ENCODE data around the gene THBS4.

THBS4 gene

DNA sequence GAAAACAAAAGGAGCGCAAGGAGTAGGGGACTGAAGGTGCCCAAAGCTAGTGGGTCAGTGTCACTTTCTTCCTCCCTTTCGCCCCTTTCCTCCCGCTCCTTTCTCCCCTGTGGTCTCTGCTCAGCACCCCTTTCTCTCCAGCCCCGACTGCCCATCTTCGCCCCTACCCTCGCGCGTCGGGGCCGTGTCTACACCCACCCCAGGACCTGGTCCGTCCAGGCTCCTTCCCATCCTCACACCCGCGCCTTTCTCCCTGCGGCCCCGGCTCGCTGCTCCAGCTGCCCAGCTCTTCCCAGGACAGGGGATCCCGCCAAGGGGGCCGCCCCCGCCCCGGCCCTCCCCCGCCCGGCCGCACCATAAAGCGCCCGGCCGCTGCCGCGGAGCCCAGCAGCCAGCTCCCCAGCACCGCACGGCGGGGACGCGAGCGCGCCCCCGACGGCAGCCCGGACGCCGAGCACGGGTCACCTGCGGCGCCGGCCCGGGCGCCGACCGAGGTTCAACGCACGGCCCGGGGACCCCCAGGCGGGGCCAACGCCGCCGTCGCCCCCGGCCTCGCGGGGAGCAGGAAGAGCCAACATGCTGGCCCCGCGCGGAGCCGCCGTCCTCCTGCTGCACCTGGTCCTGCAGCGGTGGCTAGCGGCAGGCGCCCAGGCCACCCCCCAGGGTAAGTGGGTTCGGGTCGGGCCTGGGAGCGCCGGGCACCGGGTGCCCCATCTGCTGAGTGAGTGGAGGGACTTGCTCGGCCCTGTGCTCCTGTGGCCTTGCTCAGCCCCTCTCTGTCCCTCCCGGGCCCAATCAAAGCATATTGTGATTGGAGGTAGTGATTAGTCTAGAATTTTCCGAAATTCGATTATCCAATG, at the start of gene THBS4:
TSS of gene THBS4 (plus strand) at position 387 of the 860 bp plus-strand sequence. CDS start at position 577, 190 bp downstream.
- peak in 4 of 58 donors; percentile 2 to 7 (median 4) for DNase-seq

DNA sequence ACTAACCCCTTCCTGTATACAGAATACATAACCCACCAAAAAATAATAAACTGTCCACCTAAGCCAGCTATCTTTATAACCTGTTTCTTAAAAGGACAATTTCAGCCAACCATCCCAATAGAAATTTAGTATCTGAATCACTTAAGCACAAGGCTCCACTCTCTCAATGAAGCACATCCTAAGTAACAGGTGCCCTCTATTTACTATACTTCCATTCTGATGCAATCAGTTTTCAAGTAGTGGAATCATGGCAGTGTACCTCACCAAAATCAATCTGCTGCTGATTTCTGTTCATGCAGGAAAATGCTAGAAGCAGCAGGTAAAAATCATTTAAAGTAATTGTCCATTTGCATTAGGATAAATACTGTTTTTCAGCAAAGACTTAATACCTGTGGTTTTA, 48.9 kb upstream of the THBS4 start:
- DNase-seq = no peak

DNA sequence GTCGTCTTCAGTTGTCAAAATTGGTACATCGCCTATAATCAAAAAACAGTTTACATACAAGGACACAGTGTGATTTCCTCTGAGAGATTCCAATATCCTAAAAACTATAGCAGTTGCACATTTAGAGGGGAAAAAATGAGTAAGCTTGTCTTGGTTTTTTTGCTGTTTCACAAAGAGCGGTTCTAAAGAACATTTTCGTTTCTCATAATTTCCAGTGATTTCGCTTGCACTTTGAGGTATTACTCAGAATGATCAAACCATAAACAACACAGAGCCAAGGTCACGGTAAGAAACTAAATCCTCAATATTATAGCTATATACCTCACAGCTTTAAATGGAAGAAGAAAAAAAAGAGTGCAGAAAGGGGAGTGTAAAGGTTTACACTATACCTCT, 44.9 kb upstream of the THBS4 start:
- no peak for DNase-seq

DNA sequence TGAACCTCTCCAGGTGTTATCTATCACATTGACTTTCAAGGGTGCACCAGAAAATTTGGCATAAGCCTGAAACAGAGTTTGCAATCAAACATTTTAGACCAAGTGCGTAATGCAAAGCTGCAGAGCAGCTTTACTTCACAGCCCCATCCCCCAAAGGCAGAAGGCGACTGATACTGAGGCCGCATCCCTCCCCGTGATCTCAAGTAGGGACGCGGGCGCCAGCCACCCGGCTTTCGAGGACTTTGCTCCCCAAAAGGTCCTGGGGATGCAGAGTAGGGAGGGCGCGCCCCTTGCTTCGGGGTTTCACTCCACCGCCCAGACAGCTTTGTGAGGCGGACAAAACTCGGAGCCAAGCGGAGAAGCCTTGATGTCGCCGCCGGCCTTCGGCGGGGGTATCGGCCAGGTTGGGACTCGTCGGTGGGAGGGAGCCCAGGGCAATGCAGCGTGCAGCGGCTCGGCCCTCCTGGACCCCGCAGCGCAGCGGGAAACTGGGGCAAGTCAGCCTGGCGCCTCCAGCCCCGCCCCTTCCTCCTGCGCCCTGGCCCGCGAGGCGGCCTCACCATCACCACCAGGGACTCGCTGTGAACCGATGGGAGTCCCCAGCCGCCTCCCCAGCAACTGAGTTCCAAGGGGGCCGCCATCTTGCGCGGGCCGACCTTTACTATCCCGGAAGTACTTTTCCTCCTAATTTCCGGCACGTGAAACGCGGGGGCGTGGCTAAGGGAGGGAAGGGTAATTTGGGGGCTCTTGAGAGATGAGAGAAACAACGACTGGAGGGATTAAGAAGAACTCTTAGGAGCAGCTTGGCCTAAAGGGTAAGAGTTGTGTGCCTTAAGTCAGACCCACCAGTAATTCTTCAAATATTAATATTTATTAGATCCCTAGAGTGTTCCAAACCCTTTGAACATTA, 44.3 kb upstream of the THBS4 start, which contains the start of gene MTX3:
TSS of gene MTX3 (minus strand) at position 665 of the 910 bp plus-strand sequence. CDS start at position 641, 24 bp downstream.
- peak; percentile 33 to 91 (median 74) for DNase-seq

DNA sequence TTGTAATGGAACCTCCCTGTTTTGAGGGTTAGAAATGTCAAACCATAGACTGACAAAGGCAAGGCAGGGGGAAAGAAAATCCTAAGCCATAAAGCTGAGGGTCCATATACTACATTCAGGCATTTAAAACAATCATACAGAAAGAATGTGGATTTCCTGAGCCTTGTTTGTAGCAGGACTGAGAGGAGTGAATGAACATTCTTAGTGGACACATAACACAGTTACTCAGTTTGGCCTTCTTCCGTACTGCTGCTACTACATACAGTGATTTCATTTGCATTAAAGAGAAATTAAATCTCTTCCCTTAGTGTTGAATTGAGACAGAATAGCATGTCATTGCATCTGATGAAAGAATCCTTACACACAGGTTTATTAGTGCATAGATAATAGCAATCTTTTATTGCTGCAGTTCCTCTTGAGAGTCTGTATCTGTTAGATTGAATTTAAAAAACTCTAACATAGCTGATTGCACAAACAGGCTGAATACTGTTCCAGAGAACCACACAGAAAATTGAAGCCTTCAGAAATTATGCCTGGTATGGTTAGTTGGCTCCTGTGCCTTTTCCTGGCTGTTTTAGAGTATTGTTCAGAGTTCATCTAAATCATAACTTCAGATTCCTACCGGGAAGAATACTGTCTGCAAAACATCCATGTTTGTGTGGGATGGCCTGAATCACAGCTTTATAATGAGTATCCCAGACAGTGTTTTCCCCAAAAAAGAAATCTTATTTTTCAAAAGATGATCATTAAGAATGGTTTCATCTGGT, 42.1 kb upstream of the THBS4 start:
- DNase-seq = no peak

DNA sequence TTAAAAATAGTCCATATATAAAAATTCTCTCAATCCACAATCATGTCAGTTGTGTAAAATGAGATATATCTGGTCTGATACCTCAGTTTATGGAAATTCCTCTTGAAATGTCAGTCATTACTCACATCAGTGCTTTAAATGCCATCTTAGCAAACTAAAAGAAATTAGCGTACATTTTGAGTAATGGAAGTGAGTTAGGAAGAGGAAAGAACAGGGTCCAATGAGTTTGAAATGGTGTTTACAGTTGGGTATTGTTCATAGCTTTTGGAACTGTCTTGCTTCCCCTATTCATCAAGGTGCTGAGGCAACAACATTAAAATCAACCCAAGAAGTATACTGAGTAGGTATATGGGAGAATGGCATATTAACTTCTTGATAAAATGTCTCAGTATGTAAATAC, 35.4 kb upstream of the THBS4 start:
- no peak for DNase-seq

DNA sequence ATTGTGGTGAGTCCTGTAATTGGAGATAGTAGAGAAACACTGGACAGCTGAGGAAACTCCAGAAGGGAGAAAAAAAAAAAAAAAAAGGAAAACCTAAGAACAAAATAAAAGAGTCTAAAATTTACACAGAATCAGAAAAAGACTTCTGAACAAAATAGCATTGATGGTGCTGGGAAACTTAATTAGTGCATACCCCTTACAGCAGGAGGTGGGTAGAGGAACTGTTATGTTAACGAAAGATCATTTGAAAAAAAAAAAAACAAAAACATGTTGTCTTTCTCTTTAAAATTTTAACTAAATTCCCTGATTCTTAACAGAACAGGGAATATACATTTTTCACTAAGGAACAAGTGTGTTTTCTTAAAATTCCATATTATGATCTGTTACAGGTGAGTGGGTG, 32.5 kb upstream of the THBS4 start:
- no peak for DNase-seq

DNA sequence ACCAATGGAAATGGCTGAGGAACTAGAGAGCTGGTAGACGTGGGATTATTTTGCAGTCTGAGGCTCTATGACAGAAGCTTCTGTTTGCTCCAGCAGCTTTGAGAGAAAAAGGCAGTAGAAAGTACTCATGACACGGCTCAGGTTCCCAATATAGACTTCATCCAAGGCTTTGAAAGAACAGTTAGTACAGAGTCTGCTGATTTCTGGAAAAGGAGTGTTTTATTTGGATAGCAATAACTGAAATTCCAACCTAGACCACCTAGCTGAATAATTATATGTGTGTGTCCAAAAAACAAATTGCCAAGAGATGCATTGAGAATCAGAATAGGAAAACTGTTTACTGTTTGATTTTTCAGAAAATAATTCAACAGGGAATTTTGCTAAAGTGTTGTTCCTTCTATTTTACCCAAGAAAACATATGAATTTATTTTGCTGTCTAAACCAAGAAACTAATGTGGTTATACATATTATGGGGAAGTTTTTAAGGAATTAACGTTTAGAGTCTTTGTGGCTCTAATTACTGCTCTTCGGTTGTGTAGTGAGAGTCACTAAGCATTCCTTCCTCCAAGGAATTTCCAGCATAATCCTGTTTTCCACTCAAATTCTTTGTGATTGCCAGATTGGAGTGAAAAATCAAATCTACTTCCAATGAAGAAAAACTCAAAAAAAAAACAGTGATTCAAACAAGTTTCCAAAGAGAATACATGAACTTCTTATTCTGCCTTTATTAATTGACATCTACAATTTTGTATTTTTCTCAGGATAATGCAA, 26.0 kb upstream of the THBS4 start:
- peak in 4 of 58 donors; percentile 1 to 57 (median 24) for DNase-seq

DNA sequence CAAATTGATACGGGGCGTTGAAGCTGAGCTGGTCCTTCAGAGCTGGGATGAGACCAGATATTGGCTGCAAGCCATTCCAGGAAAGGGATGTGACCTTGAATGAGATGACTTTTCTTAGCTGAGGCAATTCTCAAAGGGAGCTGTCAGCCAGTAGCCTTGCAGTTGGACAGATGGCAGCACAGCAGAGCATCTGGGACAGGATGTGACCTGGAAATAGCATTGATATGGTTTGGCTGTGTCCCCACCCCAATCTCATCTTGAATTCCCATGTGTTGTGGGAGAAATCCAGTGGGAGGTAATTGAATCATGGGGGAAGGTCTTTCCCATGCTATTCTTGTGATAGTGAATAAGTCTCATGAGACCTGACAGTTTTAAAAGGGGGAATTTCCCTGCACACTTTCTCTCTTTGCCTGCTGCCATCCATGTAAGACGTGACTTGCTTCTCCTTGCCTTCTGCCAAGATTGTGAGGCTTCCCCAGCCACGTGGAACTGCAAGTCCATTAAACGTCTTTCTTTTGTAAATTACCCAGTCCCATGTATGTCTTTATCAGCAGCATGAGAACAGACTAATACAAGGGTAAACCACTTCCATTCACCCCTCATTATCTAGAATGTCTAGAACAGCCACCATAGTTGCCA, 24.3 kb upstream of the THBS4 start:
- DNase-seq = no peak

DNA sequence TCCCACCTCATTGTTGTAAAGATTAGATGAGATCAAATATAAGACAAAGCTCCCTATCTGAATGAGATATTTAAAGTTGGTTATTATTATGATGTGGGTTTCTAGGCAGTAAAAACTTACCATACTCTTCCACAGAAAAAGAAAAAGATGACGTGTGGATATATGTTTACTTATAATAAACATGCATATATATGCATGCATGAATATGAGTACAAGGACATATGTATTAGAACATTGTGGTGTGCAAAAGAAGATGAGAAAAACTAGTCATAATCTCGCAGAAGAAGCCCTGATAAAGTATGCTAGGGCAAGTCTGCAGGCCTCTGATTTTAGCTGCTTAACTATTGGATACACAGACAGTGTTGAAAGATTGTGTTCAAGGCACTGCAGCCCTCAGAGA, 10.1 kb upstream of the THBS4 start:
- no peak for DNase-seq

DNA sequence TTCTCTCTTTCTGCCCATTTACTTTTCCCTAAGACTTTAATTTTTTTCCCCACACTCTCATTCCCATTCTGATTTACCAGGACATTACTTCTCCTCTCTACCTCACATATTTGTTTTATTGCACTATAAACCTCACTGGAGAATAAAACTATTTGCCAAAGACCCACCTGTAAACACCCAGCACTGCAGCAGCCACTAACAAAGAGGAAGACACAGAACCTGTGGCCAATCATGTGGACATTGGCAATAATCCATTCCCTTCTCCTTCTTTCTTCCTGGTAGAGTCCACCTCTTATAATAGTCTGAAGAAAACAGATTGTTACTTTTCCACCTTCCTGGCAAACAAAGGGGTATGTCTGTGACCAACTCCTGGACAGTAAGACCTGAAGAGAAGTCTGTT, 8.3 kb upstream of the THBS4 start:
- DNase-seq = no peak

DNA sequence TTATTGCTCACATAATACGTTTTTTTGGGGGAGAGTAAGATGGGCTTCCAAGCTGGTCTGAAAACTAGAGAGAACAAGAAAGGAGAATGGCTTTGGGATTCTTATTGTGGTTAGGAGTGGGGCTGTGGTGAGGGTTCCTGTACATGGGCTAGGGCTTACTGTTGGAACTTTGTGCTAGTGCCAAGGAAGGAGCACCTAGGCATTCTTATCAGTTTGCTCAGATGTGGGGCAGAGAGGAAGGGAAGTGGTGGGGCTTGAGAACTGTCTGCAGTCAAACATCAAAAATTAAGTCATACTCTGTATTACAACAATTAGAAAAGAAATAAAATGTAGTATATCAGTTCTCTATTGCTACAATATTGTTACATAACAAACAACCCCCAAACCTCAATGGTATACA, 4.0 kb upstream of the THBS4 start:
- DNase-seq = no peak

DNA sequence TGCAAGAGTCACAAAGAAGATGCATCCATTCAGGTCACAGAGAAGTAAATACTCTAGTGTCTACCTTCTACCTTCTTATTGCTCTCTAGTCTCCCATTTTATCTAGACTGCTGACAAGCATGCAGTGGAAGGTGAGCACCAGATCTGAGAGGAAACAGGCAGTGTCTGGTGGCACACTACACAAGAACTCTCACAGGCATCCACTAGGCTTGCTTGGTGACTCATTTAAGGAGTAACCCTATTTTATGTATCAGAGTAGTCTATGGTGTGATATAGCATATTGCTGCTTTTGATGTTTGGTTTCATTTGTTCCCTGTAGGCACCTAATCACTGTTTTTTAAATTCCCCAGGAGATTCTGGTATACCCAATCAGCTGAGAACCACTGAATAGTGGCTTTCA, 1.6 kb upstream of the THBS4 start:
- no peak for DNase-seq

DNA sequence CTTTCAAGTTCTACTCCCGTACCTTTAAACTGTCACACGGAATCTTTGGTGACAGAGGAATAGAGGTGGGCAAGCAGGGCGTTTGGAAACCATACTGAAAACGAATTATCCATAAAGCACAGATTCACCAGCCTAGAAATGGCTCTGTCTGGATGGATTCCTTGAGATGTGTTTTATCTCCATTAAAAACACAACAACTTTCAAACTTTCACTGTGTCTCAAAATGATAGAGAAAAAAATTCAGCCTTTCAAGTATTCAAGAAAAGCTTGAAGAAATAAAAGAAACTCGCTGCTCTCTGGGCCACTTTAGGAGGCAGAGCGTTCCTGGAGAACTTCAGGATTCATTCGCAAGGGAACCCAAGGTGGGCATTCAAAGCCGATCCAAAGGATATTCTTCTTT, 589 bp upstream of the THBS4 start:
- no peak for DNase-seq

DNA sequence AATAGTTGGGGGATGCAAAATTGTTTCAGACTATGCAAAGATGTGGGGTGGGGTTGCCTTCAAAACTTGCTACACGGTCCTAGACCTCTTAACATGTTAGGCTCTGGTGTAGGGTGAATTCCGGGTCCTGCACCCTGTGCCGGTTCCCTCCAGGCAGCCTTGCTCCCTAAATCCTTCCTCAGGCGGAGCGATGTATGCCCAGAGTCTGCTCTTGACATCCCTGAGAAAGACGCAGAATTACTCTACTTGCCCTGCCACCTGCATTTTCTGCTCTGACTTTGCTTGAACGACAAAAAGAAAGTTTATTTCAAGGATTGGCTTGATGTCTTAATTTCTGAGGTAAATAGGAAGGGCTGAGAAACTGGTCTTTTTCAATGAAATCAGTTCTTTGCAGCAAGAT, 691 bp downstream of the THBS4 start:
- DNase-seq = no peak

DNA sequence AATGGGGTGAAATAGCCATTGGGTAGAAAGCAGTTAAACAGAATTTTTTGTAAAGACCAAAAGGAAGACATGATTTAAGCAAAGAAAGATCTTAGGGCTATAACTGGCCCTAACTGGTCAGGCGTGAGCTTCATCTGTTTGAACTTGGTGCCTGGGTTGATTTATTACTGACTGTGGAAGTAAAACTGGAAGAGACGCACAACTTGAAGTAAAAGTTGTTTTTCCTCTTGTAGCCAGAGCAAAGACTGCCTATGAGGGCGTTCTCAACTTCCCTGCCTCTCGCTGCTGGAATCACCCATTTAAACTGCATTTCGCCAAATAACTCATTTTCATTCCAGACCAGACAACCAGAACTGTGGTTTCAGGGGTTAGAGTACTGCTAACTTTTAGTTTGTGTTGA, 1.5 kb downstream of the THBS4 start:
- DNase-seq = no peak

DNA sequence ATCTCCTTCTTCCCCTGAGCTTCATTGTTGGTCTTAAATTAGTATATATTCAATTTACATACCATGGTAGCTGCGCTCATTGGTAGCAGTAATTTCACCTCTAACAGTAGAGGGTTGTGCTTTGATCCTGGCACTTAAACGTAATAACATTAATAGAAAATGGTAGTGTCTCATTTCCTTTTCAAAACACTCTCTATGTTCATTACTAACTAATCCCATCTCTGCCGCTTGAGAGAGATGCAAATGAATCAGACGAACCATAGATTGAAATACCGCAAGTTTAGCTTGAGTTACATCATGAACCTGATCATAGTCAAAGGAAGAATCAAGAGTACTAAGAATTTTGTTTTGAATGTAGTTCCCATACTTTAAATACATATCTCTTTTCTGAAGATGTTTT, 2.2 kb downstream of the THBS4 start:
- no peak for DNase-seq

DNA sequence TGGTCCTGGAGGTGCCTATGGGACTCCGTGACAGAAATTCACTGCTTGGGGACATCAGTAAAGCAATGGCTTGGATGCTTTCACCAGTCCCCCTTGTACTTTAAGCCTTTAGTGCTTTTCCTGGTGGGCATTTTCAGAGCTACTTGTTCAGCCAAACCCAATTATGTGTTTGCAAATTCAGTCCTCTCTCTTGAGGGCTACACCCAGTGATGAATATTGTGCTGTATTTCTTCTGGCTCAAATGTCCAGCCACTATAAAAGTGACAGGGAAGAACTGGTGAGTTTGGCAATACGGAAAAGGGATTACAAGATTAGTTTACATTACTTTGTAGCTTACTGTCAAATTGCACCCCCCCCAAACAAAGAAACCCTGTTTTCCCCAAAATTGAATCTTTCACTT, 4.5 kb downstream of the THBS4 start:
- no peak for DNase-seq

DNA sequence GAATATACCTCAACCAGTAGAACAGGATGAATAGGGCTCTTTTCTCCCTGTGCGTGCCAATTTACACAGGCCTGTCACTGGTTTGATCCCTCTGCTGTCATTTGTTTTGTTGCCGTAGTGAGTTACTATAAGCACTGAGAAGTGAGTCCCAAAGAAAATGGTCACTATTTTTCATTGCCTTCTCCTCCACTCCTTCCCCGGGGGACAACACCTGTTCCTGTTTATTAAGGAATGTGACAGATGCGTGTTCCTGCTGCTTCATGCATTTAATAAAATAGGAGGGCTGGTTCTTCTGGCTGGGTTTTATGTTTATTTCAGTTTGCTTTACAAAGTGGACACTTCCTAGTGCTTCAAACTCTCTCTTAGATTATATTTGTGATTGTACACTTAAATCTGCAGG, 6.4 kb downstream of the THBS4 start:
- no peak for DNase-seq

DNA sequence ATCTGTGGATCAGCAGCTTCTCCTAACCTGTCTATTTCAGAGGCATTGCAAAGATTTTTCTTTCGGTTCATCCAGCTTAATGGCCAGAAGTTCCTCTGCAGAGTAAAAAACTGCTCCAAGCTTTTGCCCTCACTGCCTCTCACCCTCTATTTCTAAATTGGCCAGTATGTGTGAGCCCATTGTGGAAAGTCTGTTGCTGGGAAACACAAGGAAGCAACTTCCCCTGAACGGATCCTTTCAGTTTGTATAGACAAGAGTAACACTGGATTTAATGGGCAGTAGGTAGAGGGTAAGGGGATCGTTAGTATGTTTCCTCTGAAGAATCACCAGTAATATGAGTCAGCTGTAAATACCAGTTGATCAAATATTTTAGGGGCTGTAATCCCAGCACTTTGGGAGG, 7.2 kb downstream of the THBS4 start:
- peak in 1 of 58 donors; percentile 2 for DNase-seq
